NCI-H345 (cell line): ENCODE measurements around the gene AKT3.

Experiments used
- DNase-seq: peaks from one replicate; lab custom pipeline; 2025; lab: John Stamatoyannopoulos, UW

The AKT3 gene

DNA sequence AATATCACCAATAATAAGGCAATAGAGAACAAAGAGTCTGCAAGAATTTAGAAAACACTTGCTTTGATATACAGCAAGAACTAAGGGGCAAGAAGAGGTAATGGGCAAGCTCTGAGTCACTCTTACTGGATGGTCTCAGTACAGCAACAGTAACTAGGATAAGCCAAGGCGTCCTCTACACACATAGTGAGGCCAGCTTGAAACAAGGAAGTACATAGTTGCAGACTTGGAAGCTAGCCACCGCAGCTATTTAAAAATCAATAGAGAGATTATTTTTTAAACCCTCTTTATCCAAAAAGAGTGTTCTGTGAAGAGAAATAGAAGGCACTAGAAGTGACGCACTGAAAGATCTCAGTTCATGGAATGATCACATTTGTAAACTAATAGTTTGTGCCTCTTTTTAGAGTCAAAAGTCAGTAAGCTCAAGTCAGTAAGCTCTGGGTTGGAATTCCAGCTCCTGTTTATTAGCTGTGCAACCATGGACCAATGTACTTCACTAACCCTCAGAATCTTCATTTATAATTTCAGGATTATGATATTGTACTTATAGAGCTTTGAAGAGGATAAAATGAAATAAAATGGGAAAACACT is 118.6 kb downstream of the AKT3 start:
- DNase-seq = peak; percentile 11

DNA sequence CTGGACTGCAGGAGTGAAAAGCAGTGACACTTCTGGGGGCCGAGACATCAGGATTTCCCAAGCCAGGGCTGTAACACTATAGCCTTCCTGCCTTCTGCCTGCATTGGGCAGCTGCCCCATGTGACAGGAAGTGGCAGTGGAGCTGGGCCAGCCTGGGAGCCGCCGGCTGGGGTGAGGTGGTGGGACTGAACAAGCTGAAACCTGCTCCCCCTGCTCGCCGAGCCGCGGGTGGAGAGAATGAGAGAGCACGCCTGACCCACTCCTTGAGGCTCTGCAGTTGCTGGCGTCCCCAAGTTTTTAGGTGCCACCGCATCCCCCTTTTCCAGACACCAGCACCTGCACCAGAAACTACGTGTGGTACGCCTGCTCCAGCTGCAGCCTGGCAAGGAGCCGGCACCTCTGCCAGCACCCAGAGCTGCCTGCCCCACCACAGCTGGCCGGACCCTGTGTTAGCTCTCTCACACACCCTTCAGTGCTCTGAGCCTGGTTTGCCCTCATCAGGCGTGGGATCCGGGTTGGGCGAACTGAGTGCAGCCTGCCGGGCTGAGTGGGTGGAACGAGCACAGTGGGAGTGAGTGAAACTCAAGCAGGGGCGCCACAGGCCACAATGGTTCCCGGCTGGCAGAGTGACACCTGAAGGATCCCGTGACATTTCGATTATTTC is 119.4 kb downstream of the AKT3 start:
- no peak for DNase-seq

DNA sequence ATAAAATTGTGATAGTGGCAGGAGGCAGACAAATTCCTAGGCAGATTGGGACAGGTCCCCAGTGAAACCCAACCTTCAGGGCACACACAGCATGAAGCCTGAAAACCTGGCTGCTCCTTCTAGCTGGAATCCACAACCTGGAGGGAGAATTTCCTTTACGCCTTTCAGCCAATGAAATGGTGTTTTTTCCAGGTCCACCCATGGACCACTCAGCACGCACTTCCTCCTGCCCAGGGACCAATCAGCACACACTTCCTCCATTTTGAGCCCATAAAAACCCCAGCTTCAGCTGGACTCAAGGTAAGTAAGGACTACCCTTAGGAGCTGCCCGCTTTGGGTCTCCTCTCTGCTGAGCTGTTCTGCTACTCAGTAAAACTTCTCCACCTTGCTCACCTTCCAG is 120.1 kb downstream of the AKT3 start:
- no peak for DNase-seq

DNA sequence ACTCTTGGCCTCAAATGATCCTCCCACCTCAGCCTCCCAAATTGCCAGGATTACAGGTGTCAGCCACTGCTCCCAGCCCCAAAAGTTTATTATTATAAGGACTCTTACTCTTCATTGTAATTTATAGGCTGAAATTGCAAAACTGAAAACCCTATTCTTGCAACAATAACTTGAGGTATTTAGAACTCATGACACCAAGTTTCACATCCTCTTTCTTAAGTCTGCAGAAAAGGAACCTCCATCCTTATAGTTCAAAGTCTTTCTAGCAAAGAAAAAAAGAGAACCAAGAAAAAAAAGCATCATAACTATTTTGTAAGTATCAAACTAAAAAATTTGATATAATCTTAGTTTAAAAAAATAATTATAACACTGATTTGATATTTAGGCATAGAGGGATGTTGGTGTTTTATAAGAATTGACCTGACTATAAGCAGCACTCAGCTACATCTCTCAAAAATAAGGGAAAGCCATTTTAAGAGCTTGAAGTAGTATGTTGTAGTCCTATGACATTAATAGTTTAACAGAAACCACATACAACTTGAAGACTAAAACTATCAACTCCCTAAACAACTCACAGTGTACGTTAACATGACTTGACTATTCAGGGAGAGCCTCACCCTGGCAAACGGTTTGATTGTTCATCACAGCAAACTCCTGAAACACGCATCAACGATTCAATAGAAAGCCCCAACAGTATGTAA is 122.4 kb downstream of the AKT3 start:
- DNase-seq = no peak

DNA sequence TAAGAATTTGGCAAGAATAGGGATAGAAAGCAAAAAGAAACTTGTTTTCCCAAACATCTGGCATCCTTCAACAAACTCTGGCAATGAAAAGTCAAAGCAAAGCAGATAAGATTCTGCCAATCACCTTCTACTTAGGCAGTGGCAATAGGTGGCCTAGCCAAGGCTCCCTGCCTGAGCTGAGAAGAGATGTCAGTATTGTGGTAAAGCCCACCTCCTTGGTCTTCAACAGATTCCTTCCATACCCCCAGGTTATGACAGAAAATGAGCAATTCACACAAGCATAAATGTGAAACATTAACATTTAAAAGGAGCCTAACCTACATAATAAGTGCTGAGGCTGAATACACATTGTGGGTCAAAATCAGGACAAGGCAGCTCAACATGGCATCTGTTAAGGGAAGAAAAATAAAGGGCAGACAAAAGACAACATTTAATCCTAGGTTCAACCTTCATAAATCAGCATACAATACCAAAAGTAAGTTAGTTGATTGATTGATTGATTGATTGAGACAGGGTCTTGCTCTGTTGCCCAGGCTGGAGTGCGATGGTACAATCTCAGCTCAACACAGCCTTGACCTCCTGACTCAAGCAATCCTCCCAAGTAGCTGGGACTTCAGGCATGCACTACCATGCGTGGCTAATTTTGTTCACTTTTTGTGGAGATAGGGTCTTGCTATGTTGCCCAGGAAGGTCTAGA is 123.1 kb downstream of the AKT3 start:
- no peak for DNase-seq

DNA sequence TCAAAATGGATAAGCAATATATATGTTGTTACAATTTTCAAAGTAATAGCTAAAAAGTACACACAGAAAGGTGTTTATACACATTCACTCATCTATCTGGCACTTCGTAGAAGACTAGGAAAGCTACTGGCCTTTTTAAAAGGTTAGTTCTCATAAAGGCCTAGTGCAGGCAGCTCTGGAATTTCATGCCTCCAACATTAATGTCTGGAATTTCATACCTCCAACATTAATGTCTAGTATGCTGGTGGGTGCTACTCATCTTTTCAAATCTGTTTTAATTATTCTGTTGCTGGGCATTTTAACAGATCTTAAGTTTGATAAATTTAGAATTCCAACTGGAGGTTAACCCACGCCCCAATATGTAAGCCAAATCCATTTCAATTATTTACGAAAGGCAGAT is 124.2 kb downstream of the AKT3 start:
- no peak for DNase-seq

DNA sequence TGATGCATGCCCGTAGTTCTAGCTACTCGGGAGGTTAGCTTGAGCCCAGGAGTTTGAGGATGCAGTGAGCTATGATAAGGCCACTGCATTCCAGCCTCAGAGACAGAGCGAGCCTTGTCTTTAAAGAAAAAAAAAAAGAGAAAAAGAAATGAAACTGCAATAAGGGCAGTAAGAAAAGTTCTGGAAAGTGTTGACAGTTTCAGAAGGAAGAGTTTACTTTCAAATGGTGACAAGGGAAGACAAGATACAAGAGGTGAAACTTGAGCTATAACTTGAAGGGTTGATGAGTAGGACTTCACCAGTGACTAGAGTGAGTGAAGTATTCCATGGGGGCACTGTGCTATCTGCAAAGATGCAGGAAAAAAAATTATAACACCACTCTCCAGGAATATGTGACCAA is 125.0 kb downstream of the AKT3 start:
- DNase-seq = no peak

DNA sequence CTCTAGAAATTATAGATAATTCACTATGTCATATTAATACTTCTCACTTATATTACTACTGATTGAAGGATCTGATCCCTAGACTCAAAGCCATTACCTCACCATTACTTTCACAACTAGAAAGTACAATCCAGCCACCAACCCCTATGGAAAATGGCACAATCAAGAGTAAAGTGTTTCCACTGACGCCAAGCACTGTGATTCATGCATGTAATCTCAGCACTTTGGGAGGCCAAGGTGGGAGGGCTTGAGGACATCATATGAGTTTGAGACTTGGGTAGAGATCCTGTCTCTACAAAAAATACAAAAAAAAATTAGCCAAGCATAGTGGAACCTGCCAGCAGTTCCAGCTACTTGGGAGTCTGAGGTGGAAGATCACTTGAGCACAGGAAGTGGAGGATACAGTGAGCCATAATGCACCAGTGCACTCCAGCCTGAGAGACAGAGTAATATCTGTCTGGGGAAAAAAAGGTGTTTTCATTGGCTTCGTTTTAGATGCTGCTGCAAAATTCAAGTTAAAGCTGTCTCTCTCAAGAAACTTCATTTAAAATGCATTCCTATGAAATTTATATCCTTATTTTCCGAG is 126.5 kb downstream of the AKT3 start:
- no peak for DNase-seq

DNA sequence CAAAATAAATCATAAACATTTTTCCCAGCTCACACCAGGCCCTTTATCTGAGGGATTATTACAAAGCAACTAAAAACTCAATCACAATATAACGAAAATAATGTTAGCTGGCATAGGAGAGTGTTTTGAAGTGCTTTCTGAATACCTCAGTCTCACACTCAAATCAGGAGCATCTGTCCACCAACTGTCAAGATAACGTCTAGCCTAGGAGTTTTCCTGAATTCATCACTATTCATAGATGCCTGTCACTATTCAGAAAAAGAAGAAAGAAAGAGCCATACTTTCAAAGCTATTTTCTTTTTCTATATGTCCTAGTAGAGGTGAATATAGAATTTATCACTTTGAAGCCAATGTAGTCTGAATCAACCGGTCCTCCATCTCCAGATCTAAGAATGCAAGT is 127.0 kb downstream of the AKT3 start:
- DNase-seq = no peak

DNA sequence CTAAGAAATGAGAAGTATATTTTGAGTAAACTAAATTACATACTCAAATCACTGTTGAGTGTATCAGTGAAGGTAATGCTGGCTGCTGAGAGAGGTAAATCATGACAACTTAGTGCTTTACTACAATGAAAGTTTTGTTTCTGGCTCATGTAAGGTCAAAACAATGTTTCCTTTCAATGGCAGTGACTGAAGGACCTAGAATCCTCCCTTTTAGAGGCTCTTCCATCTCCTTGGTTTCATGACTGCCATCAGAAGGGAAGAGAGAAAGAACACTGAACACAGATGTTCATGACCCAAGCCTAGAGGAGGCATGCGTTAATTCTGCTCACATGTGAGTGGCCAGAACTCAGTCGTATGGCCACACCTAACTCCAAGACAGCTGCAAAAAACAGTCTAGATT is 130.6 kb downstream of the AKT3 start:
- DNase-seq = no peak

DNA sequence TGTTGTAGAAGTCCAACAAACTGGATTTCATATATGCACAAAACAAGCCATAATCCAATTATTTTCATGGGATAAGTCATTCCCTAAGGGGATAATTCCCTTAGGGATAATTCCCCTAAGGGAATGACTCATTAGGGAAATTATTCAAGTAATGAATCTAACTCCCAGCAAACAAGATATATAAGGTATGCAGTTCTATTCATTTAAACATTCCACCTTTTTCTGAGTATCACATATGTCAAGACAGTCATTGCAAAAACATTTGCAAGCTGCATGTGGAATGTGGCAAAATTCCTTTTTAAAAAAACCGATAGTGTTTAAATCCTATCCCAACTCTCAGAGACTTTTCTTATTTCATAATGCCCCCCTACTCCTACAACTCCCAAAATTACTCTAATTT is 131.2 kb downstream of the AKT3 start:
- no peak for DNase-seq

DNA sequence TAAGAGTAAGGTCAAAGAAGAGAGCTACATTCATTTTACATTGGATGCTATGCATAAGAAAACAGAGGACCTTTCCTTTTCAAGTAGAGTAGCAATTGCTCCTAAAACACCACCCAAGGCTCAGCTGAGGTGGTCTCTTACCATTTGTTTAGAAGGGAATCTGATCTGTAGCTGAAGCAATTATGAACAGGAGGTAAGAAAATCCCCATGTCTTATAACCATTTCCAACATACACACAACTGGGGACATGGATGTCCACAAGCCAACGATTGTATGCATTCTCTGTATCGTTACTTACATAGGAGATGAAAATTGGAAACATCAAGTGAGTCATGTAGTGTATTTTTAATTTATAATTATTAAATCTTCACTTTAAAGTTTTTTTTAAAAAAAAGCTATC is 132.0 kb downstream of the AKT3 start:
- no peak for DNase-seq

DNA sequence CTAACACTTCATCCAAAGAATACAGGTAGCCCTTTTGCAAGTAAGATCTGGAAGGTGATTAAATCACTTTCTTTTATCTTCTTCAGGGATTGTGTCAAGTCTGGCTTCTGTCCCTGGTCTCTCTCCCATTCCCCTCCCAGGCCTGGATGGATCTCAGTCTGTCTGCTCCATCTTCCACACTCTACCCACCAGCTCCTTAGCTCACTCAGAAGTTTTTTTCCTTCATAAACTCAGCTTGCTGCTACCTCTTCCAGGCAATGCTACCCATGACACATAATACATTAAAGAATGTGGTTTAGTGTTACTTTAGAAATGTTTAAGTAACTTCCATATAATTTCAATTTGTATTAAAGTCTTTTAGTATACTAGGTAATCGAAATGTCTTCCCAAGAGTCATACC is 133.1 kb downstream of the AKT3 start:
- DNase-seq = no peak

DNA sequence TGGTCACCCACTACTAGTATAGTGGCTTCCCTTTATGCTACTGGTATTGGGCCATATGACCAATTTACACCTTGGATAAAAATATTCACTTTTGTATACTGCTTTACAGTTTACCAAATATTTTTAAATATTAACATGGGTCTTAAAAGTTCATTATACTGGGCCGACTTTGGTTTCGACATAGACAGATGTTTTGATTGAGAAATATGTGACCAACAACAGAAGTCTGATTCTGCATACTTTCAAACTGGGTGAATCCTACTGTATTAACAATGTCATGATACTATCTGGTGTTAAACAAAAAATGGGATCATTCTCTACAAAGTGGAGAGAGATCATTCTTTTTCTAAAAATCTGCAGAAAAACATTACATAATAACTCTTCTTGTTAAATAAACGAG is 134.8 kb downstream of the AKT3 start:
- no peak for DNase-seq

DNA sequence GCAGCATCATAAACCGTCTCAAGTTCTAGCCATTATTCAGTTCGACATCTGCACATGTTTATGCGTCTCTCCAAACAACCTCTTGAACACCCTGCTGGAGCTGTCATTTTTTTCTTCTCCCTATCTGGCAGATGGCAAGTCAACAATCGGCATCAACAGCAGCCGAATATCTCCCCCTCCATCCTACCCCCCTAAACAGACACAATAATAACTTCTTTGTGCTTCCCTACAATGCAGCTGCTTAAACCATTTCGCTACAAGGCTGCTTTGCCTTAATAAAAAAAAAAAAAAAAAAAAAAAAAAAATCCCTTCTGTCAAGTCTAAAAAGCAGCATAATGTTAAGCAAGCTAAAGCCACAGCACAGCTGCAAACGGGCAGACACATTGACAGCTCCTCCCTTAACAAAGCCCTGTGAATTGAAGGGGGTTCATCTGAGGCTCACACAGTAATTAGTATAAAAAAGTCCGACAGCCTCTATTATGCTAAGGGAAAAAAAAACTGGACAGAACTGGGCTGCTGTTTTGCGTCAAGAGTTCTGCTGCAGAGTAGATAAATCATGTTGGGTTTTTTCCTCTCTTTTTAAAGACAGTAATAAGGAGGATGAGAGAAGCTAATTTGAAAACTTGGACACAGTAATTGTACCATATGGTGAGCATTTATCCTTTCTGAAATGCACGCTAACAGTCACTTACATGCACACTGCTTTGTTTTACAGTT is 136.4 kb downstream of the AKT3 start:
- peak; percentile 96 for DNase-seq

DNA sequence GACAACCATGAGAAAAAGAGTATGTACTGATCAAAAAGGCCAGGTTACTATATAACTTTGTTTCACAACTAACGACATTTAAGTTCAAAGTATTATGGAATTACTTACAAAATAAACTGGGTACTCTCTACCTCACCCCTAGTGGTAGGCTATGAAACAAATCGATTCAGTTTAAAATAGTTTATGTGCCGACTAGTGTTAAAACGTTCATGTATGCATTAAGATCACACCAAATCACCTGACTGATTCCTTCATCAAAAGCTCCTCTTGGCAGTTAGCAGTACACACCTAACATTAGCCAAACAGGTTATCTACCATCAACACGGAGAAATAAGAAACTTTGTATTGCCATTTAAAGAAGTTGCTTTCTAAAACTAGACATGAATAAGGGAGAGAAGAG is 137.1 kb downstream of the AKT3 start:
- peak; percentile 60 for DNase-seq

DNA sequence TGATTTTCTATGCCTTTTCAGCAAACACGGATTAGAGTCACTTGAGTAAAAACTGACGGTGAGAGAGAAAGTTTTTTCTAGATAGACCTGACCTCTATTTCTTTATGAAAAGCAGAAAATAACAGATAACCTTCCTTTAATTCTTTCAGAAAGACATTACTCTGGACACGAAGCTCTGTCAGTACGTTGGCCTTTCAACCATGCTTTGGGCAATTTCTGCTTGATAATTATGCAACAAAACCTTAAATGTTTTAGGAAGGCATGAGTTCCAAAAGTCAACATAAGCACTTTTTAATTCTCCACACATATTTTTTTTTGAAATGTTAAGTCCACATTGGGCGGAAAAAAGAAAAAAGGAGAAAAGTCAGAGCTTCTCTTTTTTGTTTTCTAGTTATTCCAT is 137.8 kb downstream of the AKT3 start:
- DNase-seq = no peak

DNA sequence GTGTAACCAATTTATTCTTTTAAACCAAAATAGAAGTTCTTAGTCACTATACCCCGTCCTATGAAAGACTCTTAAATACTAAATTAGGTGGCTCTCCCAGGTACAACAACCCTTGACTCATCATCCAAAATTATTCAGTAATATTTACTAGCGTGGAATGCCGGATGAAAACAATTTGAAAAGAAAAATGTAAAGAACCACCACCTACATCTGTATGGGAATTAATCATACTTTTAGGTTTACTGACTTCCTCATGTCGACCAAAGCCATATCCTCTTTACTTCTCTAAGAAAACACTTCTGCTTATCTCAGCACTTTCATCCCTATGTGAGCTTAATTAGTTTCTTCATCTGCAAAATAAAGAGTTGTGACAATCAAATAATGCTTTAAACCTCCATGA is 139.6 kb downstream of the AKT3 start:
- DNase-seq = no peak

DNA sequence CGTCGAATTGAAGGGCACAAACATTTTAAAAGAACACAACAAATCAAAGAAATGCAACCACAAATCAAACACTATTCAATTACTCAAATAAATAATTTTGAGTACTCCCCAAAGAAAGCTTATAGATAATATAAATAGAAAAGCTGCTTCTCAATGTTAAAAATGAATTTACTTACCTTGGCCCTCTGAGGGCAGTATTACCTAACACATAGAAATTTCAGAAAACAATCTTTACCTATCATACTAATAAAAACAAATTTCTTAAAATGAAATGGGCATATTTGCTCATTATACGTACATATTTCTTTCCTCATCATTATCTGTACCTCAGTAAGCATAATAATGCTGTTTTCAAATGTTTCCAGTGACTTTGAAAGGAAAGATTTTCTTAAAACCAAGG is 141.8 kb downstream of the AKT3 start:
- DNase-seq = no peak

DNA sequence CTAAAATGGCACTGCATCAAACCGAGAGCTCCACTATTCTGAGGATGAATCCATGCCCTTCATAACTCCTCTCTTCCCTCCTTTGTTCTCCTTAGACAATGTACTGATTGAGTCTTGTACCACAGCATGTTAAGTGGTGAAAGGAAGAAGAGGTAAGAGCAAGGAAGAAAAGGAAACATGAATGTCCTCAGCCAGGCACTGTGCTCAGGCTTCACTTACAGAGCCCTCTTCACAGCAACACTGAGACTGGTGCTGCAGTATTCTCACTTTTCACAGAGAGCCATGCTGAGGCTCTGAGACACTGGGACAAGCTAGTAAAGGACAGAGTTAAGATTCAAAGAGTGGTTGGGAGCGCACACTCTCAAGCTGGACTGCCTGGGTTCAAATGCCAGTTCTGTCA is 143.5 kb downstream of the AKT3 start:
- no peak for DNase-seq

DNA sequence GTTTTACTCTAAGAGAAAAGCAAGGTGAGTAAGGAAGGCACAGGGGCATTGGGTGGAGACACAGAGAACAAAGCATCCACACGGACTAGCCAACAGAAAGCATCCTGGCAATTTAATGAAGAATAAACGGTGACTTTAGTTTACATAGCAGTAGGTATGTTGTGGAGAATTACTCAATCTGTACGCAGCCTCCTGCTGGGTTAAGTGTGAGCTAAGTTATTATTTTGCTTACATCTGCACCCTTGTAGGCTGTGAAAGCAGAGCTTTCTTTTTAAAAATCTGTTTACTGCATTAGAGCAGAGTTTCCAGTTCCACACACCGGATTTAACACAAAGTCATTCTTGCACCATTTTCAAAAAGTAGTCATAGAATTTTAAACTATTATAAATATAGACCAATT is 144.5 kb downstream of the AKT3 start:
- DNase-seq = peak; percentile 78

DNA sequence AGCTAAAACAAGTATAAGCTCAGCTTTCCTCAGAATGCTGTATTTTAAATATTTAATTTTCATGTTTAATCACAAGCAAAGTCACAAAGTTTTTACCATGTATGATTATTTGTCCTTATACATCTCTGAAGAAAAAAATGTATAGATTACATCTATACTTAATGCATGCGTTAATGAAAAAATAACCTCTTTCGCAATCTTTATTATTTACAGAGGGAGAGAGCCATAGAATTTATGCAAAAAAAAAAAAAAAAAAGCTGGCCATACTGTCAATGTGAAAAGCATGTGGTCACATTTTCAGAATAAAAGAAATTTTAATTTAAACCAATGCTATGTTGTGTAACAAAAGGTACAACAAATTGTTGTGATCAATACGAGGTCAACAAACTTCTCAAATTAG is 148.2 kb downstream of the AKT3 start:
- no peak for DNase-seq
